Activated T-cell treated with anti-CD3 and anti-CD28 coated beads for 4 hours (primary cell): Measurements from ENCODE around the gene NOTCH1.

Experiments
- DNase-seq: peaks from one replicate; pipeline ENCODE4 v3.0.0-alpha.2; 2020

Gene NOTCH1

GRCh38 chr9:136531186-136531903 is 14.5 kb downstream of the NOTCH1 start:
- DNase-seq: no peak

DNA sequence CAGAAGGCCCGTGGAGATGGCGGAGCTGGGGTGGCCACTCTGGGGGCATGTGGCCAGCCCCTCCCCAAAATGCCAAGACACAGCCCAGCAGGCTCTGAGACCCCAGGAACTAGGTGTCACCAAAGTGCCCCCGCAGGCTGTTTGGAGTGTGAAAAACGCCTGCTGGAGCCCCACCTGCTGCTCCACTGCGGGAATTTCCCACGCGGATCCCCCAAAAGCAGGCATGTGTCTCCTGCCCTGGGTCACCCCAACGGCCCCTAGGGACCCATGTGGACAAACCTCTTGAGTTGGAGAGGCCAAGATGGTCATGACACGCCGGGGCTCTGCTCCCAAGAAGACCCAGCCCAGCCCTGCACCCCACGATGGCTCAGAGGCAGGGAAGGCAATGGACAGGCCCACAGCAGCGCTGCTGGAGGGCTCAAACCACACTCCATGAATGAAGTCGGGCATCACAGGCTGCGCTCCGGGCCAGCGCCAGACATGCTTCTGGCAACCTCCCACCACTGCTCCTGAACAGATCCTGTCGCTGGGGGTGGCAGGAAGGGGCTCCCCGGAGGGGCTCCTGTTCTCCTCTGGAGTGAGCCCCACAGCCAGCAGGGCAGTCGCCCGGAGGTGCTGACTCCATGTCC is 15.3 kb downstream of the NOTCH1 start:
- no peak for DNase-seq

DNA sequence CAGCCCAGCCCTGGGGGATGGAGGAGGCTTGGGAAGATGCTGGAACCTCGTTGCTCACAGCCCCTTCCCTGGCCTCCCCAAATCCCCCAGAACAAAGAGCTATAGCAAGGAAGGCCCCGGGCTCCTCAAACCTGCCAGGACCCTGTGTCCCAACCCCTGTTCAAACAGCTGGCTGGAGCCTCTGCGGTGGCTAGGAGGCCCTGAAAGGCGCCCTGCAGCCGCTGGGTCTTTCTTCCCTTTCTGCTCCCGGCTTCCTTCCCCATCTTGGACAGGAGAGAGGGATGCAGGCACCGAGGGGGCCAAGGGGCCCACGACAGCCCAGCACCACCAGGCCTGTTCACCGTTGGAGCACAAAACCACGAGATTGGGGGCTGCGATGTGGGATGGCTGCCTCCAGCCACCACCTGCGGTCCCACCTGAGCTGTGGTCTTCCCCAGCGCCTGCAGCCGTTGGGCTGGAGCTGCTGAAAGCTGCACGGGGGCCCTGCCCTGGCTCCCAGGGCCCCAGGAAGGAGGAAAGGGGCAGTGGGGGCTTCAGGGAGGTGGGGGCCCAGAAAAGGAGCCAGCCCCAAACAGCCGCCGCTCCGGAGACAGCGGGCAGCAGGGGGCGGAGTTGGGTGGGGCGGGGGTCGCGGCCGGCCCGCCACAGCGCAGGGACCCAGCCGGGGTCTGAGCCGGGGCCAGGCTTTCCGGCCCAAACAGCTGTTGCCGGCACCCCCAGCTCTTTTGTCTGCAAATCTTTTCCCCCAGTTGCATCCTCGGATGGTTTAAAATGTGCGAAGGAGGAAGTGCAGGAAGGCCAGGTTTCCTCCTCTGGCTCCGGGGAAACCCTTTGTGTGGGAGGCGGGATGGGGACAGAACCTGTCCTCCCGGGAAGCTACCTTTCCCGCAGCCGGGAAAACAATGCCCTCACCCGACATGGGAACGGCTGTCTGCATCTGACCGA is 16.1 kb downstream of the NOTCH1 start:
- no peak for DNase-seq

DNA sequence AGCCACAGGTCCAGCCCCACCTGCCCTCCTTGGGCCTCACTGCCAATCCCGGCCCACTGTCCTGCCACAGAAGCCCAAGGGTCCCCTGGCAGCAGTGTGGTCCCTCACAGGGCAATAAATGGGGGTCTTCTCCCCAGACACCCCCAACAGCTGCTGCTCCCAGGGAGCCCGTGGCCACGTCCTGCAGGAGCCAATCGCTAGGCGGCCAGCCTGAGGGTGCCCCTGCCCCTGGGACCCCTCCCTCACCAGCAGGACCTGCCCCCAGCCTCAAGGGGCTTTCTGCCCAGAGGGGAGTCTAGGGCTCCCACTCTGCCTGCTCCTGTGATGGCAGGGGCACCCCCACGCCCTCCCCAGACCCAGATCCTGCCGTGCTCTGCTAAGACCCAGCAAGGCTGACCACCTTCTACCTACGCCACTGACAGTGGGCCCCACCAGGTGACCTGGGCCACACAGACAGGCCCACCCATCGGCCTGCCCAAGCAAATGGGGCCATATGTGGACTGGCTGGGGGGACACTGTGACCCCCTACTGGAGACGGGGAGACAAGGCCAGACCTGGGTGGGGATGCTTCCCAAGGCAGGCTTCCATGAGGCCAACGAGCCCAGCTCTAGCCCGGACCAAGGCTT is 17.0 kb downstream of the NOTCH1 start:
- no peak for DNase-seq

- DNase-seq: no peak
Observed at GRCh38 chr9:136527721-136528710, 17.8 kb downstream of the NOTCH1 start.

GRCh38 chr9:136527131-136527530 is 18.7 kb downstream of the NOTCH1 start:
- DNase-seq: no peak

- no peak for DNase-seq
Observed at GRCh38 chr9:136526625-136527066, 19.2 kb downstream of the NOTCH1 start.

DNA sequence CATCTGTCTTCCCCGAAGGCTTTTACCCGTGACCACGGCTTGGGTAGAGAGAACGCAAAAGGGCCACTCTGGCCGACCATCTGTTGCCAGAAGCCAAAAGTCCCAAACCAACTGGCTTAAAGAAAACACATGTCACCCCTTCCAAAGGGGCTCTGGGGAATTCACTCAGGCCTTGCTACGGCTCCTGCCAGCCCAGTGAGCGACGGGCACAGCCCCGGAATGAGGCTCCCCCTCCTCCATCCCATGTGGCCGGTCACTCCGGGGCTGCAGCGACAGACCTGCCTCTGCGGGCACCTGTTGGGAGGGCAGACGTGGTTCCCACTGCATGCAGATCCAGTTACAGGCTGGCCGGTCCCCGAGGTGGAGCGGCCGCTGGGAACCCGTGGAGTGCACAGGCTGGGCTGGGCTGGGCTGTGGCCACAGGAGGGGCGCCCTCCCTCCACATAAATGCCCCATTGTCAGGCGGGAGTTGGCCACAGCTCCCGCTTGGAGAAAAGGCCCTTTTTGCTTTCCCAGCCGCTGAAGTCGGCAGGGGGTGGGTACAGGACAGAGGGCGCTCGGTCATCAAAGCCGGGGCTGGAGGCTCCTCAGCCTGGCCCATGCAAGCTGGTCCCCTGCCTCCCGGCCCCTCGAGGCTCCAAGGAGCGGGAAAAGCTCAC is 19.9 kb downstream of the NOTCH1 start:
- DNase-seq: no peak

GRCh38 chr9:136525207-136525606 is 20.6 kb downstream of the NOTCH1 start:
- DNase-seq: no peak

GRCh38 chr9:136522314-136523237 is 23.3 kb downstream of the NOTCH1 start:
- DNase-seq: no peak

GRCh38 chr9:136521537-136521936 is 24.3 kb downstream of the NOTCH1 start:
- no peak for DNase-seq

DNA sequence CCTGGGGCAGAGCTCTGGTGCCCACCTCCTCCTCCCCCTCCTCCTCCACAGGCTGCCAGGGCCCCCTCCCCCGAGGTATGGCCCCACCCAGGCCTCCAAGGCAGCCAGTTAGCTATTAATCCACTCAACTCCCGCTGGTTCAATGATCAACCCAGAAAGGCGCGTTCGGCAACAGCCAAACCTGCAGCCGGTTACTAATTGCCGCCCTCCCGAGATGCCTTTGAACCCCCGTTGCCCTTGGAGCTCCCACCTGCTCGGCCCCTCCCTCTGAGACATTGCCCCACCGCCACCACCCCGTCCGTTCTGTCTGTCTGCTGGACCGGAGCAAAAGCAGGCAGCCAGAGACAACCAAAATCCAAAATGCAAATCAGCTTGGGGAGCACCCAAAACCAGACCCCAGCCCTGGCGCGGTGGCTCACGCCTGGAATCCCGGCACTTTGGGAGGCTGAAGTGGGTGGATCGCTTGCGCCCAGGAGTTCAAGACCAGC is 25.8 kb downstream of the NOTCH1 start:
- DNase-seq: no peak

GRCh38 chr9:136519263-136520052 is 26.4 kb downstream of the NOTCH1 start:
- no peak for DNase-seq

DNA sequence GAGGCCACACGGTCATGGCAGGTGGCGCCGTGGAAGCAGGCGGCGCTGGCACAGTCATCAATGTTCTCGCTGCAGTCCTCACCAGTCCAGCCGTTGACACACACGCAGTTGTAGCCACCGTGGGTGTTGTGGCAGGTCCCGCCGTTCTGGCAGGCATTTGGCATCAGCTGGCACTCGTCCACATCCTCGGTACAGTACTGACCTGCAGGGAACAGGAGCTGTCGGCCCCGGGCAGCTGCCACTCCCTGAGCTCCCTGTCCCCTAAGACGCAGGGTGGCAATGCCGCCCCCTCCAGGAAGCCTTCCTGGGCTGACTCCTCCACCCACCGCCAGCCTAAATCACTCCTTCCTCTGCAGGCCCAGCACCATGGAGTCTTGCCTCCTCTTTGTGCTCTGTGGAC is 27.2 kb downstream of the NOTCH1 start:
- no peak for DNase-seq

GRCh38 chr9:136517950-136518349 is 27.9 kb downstream of the NOTCH1 start:
- no peak for DNase-seq

GRCh38 chr9:136517012-136517743 is 28.7 kb downstream of the NOTCH1 start:
- no peak for DNase-seq

DNA sequence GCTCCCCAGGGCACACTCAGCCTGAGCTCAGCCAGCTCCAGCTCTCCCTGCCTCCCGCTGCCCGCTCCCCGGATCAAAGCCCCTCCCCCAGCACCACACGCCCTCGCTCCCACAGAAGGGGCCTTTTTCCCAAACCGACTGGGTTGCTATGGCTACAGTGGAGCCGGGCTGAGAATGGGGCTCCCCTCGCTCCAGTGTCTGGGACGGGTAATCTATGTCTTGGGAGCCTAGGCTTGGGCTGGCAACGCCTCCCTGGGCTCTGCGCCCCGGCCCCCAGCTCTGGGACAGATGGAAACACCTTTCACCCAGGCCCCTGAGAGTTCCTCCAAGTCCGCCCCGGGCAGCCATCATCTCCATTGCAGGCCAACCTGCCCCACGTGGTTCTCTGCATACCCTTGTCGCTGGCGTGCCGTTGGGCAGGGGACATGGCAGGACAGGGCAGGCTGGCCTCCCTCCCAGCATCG is 29.6 kb downstream of the NOTCH1 start:
- DNase-seq: no peak

DNA sequence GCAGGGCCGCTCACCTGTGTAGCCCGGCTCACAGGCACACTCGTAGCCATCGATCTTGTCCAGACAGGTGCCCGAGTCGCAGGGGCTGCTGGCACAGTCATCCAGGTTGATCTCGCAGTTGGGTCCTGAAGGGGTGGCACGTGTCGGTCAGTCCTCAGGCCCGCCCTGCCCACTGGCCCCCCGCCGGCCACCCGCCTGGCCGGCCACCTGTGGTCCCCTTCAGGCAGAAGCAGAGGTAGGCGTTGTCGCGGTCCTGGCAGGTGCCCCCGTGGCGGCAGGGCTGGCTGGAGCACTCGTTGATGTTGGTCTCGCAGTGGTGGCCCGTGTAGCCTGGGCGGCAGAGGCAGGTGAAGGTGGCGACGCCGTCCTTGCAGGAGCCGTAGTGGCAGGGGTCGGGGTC is 30.6 kb downstream of the NOTCH1 start:
- DNase-seq: no peak
